ENCODE data around the gene CALM3.
A peak's percentile ranks its signal among the peaks of the same experiment; 100 is the strongest.

The CALM3 gene

DNA sequence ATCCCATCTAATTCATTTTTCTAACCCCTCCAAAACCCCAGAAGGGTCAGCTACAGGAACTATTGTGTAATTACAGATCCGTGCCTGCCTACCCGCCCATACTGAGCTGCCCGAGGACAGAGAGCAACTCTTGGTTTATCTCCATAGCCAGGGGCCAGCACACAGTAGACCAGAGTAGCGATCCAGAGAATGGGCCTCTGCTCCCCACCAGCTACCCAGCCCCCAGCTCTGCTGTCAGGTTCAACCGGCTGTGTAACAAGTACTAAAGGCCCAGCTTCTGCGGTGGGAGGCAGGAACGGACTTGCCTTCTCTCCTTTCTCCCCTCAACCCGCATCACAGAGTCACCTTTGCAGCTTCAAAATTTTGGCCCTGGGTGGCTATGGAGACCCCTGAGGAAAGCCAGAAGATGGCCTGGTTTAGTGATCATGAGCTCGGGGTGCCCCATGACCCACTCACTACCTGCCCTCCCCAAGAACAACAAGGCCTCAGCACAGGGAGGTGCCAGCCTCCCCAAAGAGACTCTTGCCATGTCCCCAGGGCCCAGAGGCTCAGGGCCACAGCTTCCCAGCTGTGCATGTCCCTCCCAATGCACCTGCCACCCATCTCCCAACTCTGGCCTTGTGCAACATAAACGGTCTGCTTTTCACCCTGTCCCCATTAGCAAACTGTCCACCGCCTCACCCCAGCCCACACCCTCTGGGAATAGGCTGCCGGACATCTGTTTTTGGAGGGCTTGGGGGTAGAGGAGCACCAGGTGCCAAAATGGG lies 5.7 kb downstream of the CALM3 start:
- peak overlapping the region; percentile 46 for H3K27ac Mint-ChIP-seq

DNA sequence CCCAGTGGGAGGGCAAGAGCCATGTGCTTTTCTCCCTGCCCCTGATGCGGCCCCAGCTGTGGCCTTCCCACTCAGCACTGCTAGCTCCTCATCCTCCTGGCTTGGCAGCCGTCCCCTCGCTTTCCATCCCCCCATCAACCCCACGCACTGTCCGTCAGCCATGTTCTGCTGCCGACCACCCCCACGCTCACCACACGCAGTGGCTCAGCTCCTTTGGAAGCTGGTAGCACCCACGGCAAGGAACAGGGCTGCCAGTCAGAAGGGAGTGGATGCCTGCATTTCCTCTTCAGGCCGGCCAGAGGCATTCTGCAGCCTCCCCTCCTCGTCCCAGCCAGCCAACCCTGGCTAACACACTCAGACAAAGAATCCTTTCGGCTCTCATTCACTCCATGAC lies 6.3 kb downstream of the CALM3 start:
- Mint-ChIP-seq H3K36me3 (peaks cover 14% of the 10 kb centered on the region), H3K4me3 (no peak overlapping the region), H3K9me3 (no peaks in the 10 kb centered on the region), H3K27me3 (no peaks in the 10 kb centered on the region), H3K4me1 (peaks cover 80% of the 10 kb centered on the region), H3K27ac (no peak overlapping the region)

More for the DNA sequence above, 5.7 kb downstream of the CALM3 start:
- no peaks in the 10 kb centered on the region for H3K9me3 Mint-ChIP-seq
- no peaks in the 10 kb centered on the region for H3K27me3 Mint-ChIP-seq
- peaks cover 79% of the 10 kb centered on the region for H3K4me1 Mint-ChIP-seq
- H3K4me3 Mint-ChIP-seq, result no peak overlapping the region
- peaks cover 14% of the 10 kb centered on the region for H3K36me3 Mint-ChIP-seq

DNA sequence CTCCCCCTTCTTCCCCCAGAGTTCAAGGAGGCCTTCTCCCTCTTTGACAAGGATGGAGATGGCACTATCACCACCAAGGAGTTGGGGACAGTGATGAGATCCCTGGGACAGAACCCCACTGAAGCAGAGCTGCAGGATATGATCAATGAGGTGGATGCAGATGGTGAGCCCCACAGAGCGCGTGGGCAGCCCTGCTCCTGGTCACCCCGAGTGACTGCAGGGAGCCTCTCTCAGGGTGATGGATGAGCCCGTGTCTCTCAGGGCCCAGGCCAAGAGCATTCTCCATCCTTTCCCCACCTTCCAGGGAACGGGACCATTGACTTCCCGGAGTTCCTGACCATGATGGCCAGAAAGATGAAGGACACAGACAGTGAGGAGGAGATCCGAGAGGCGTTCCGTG lies 7.0 kb downstream of the CALM3 start:
- no peaks in the 10 kb centered on the region for H3K27me3 Mint-ChIP-seq
- H3K36me3 Mint-ChIP-seq, result peaks cover 14% of the 10 kb centered on the region
- no peak overlapping the region for H3K4me3 Mint-ChIP-seq
- H3K27ac Mint-ChIP-seq, result no peak overlapping the region
- H3K9me3 Mint-ChIP-seq, result no peaks in the 10 kb centered on the region
- H3K4me1 Mint-ChIP-seq, result peaks cover 77% of the 10 kb centered on the region

DNA sequence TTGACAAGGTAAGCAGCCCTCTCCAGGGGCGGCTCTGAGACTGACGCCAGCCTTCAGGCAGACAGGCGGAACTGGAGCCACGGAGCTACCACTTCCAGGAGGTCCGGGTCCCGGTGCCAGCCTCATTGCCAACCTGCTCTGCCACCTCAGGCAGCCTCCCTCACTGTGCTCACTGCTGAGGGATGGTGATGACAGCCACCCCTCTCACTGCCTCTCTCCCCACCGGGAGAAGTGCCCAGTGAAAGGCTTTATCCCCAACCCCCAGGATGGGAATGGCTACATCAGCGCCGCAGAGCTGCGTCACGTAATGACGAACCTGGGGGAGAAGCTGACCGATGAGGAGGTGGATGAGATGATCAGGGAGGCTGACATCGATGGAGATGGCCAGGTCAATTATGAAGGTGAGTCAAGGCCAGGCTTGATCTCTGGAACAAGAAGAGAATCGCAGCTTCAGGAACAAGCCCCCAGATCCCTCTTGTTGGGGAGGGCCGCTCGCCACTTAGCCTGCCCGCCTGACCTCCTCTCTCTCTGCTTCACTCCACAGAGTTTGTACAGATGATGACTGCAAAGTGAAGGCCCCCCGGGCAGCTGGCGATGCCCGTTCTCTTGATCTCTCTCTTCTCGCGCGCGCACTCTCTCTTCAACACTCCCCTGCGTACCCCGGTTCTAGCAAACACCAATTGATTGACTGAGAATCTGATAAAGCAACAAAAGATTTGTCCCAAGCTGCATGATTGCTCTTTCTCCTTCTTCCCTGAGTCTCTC lies 7.6 kb downstream of the CALM3 start:
- peak overlapping the region; percentile 38 for H3K27ac Mint-ChIP-seq

DNA sequence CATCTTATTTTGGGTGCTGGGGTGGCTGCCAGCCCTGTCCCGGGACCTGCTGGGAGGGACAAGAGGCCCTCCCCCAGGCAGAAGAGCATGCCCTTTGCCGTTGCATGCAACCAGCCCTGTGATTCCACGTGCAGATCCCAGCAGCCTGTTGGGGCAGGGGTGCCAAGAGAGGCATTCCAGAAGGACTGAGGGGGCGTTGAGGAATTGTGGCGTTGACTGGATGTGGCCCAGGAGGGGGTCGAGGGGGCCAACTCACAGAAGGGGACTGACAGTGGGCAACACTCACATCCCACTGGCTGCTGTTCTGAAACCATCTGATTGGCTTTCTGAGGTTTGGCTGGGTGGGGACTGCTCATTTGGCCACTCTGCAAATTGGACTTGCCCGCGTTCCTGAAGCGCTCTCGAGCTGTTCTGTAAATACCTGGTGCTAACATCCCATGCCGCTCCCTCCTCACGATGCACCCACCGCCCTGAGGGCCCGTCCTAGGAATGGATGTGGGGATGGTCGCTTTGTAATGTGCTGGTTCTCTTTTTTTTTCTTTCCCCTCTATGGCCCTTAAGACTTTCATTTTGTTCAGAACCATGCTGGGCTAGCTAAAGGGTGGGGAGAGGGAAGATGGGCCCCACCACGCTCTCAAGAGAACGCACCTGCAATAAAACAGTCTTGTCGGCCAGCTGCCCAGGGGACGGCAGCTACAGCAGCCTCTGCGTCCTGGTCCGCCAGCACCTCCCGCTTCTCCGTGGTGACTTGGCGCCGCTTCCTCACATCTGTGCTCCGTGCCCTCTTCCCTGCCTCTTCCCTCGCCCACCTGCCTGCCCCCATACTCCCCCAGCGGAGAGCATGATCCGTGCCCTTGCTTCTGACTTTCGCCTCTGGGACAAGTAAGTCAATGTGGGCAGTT lies 8.6 kb downstream of the CALM3 start:
- H3K4me3 Mint-ChIP-seq, result no peak overlapping the region
- no peak overlapping the region for H3K27ac Mint-ChIP-seq
- no peaks in the 10 kb centered on the region for H3K27me3 Mint-ChIP-seq
- H3K4me1 Mint-ChIP-seq, result peaks cover 76% of the 10 kb centered on the region
- peaks cover 14% of the 10 kb centered on the region for H3K36me3 Mint-ChIP-seq
- no peaks in the 10 kb centered on the region for H3K9me3 Mint-ChIP-seq

More for the DNA sequence above, 7.6 kb downstream of the CALM3 start:
- Mint-ChIP-seq H3K27me3 (no peaks in the 10 kb centered on the region), H3K36me3 (peaks cover 14% of the 10 kb centered on the region), H3K4me1 (peaks cover 76% of the 10 kb centered on the region), H3K4me3 (no peak overlapping the region), H3K9me3 (no peaks in the 10 kb centered on the region)

DNA sequence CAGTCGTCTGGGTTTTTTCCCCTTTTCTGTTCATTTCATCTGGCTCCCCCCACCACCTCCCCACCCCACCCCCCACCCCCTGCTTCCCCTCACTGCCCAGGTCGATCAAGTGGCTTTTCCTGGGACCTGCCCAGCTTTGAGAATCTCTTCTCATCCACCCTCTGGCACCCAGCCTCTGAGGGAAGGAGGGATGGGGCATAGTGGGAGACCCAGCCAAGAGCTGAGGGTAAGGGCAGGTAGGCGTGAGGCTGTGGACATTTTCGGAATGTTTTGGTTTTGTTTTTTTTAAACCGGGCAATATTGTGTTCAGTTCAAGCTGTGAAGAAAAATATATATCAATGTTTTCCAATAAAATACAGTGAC lies 9.3 kb downstream of the CALM3 start:
- Mint-ChIP-seq H3K36me3 (peaks cover 14% of the 10 kb centered on the region), H3K27me3 (no peaks in the 10 kb centered on the region), H3K4me1 (peaks cover 70% of the 10 kb centered on the region), H3K27ac (no peak overlapping the region), H3K9me3 (no peaks in the 10 kb centered on the region), H3K4me3 (peak overlapping the region; percentile 21)

DNA sequence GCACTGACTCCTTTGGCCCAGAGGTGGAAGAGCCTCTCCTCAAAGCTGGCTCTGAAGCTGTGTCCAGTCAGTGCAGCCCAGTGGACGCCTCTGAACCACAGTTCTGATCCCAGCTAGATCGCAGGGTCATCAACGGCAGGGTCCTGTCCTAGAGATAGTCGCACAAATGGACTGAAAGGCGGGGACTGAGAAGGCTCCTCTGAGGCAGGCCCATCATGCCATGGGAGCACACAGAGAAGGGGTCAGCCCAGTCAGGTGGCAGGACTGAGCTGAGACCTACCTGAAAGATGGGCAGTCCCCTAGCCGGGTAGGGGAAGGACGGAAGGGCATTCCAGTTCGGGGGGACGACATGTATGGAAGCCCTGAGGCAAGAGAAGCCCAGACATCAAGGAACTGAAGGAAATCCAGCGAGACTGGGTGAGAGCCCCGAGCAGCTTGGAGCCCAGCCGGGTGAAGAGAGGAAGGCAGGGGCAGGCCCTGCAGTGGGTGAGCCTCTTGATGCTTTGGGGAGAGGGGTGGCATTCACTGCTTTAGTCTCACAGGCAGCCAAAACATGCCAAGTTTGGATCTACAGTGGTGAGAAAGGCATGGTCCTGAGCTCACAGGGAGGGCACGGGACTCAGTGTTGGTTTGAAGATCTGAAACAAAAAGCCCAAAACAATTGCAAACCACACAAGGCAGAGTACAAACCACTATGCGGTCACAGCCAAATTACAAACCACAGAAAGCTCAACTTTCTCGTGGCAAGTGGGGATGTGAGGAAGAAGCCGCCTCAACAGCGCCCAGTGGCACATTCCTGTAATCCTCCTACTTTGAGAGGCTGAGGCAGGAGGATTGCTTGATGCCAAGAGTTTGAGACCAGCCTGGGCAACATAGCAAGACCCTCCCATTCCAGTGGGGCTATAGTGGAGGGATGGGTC lies 10.0 kb downstream of the CALM3 start:
- Mint-ChIP-seq H3K4me3 (peak overlapping the region; percentile 66), H3K9me3 (no peaks in the 10 kb centered on the region), H3K4me1 (peaks cover 71% of the 10 kb centered on the region), H3K36me3 (peaks cover 14% of the 10 kb centered on the region), H3K27me3 (no peaks in the 10 kb centered on the region), H3K27ac (peak overlapping the region; percentile 73)

DNA sequence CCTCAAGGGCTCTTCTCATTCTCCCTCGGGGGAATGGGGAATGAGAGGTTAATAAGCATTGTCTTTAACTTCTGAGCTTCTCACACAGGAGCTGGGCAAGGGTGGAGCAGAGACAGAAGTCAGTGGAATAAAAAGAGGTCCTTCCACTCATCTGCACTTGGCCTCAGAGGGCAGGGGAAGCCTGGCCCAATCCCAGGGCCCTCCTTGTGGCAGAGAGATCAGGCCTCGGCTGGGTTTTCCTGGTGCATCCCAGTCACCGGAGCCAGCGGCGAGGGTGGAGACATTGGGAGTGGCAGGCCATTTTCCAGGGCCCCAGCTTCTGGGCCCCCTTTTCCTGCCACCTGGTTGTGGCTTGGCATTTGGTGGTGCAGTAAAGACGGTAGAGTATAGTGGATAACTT lies 10.6 kb downstream of the CALM3 start:
- H3K4me1 Mint-ChIP-seq, result peaks cover 71% of the 10 kb centered on the region
- peak overlapping the region; percentile 63 for H3K27ac Mint-ChIP-seq
- H3K4me3 Mint-ChIP-seq, result peak overlapping the region; percentile 66
- no peaks in the 10 kb centered on the region for H3K9me3 Mint-ChIP-seq
- no peaks in the 10 kb centered on the region for H3K27me3 Mint-ChIP-seq
- H3K36me3 Mint-ChIP-seq, result peaks cover 14% of the 10 kb centered on the region

DNA sequence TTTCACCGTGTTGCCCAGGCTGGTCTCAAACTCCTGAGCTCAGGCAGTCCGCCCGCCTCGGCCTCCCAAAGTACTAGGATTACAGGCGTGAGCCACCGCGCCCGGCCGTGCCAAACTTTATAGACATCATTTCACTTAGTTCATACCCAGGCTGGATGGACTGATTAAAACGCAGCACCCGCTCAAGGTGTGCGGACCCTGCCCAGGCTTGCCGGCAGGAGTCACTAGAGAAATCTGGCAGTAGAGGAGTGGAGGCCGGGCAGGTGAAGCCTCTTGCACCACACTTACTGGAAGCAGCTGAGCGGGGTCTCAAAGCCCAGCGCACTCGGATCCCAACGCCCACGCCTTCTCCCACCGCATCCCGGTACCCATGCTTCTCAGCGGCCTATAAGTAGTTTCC lies 12.4 kb downstream of the CALM3 start:
- Mint-ChIP-seq H3K4me3 (no peak overlapping the region), H3K4me1 (peaks cover 76% of the 10 kb centered on the region), H3K36me3 (peaks cover 12% of the 10 kb centered on the region), H3K27me3 (no peaks in the 10 kb centered on the region), H3K9me3 (no peaks in the 10 kb centered on the region), H3K27ac (no peak overlapping the region)

DNA sequence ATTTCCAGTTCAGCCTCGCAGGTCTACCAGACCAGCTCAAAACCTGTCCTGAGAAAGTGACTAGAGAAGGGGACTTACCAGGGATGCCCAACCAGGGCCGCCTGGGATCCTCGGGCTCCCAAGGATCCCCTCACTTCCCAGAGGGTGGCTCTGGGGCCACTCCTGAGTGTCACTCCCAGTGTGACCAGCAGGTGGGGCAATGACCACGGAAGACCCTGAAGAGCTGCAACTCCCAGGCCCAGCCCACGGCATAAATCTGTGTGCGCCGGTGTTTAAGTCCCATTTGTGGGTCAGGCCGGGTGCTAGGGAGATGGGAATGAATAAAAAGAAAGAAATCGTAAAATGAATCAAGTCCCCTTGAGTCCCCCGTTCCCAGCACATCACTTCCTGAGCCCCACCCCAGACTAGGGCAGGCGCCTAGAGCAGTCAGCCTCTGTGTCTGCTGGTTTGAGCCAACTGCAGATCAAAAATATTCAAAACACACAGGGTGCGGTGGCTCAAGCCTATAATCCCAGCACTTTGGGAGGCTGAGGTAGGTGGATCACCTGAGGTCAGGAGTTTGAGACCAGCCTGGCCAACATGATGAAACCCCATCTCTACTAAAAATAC lies 13.1 kb downstream of the CALM3 start:
- peaks cover 77% of the 10 kb centered on the region for H3K4me1 Mint-ChIP-seq
- peaks cover 8% of the 10 kb centered on the region for H3K36me3 Mint-ChIP-seq
- peak overlapping the region; percentile 71 for H3K4me3 Mint-ChIP-seq
- H3K27ac Mint-ChIP-seq, result peak overlapping the region; percentile 91
- H3K9me3 Mint-ChIP-seq, result no peaks in the 10 kb centered on the region
- no peaks in the 10 kb centered on the region for H3K27me3 Mint-ChIP-seq

DNA sequence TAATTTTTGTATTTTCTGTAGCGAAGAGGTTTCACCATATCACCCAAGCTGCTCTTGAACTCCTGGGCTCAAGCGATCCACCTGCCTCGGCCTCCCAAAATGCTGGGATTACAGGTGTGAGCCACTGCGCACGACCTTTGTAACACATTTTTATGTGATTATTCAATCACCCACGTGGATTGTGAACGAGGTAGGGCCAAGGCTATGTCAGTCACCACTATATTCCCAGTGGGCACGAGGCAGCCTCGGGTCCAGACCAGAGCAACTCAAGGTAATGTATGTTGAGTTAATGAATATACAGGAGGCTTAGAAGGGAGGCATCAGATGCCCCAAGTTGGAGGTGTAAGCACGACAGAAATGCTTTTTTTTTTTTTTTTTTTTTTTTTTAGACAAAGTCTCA lies 14.8 kb downstream of the CALM3 start:
- Mint-ChIP-seq H3K27me3 (no peaks in the 10 kb centered on the region), H3K4me3 (peak overlapping the region; percentile 26), H3K27ac (peak overlapping the region; percentile 62), H3K36me3 (no peaks in the 10 kb centered on the region), H3K4me1 (peaks cover 75% of the 10 kb centered on the region), H3K9me3 (no peaks in the 10 kb centered on the region)

DNA sequence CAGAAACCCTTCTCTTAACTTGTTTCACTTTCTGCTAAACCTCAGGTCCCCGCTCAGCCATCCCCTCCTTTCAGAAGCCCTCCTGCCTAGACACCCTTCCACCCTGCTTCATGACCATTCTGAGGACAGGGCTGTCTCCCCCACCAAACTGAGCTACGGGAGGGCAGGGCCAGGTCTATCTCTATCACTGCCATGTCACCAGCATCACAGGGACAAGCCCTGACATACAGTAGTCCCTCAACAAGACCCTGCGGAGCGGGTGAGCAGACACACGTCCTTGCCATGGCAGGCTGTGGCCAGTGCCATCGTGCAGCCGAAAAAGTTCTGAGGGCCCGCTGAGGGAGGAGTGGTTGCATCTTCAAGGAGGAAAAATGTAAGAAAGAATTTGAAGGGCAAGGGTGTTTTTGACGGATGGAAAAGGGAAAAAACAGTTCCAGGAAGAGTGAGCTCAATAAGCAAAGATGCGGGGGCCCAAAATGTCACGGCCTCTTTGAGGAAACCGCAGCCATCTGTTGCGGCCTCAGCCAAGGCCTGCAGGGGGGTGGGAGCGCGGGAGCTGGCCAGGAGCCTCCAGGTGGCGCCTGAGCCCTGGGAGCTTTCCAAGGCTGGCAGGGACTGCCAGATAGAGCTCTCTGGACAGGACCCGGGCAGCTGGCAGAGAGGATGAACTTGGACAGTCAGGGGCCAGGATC lies 15.6 kb downstream of the CALM3 start:
- Mint-ChIP-seq H3K27ac (peak overlapping the region; percentile 98), H3K4me1 (peaks cover 75% of the 10 kb centered on the region), H3K9me3 (no peaks in the 10 kb centered on the region), H3K27me3 (no peaks in the 10 kb centered on the region), H3K36me3 (no peaks in the 10 kb centered on the region), H3K4me3 (peak overlapping the region; percentile 92)

DNA sequence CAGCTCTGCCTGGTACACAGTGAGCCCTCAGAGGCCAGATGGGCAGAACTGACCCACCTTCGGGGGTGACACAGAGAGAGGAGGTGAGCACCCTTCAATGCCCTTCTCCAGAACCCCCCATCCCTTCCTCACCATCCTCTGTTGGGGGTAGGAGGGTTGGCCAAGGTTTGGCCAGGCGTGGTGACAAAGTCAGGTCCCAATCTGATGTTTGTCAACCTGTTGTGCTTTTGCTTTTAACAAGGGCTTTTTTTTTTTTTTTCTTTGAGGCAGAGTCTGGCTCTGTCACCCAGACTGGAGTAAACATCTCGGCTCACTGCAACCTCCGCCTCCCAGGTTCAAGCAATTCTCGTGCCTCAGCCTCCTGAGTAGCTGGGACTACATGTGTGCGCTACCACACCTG lies 16.5 kb downstream of the CALM3 start:
- Mint-ChIP-seq H3K36me3 (no peaks in the 10 kb centered on the region), H3K4me1 (peaks cover 75% of the 10 kb centered on the region), H3K27ac (no peak overlapping the region), H3K4me3 (no peak overlapping the region), H3K27me3 (no peaks in the 10 kb centered on the region), H3K9me3 (no peaks in the 10 kb centered on the region)

DNA sequence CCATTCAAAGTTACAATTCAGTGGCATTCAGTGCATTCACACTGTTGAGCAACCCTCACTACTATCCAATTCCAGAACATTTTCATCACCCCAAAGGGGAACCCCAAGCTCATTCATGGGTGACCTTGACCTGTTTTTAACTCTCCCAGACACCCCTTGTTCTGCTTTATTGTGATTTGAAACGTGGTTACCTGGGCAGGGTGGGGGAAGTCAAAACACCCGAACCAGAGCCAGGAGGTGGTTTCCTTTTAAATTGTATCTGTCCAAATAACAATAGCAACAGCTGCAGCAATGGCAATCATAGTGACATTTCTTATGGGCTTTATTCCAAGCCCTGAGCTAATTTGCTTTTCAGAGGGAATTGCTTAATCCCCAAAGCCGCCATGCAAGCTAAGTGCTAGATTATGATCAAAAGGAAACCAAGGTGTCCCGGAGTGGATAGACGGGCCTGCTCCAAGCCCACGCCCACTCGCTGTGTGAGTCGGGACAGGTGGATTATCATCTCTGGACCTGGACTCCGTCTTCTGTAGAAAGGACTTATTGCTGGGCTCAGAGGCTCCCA lies 17.6 kb downstream of the CALM3 start:
- Mint-ChIP-seq H3K4me3 (peak overlapping the region; percentile 65), H3K9me3 (no peaks in the 10 kb centered on the region), H3K27me3 (no peaks in the 10 kb centered on the region), H3K36me3 (no peaks in the 10 kb centered on the region), H3K27ac (peak overlapping the region; percentile 88), H3K4me1 (peaks cover 68% of the 10 kb centered on the region)
